Gastrocnemius medialis (tissue), 4 donors: ENCODE data around the gene HNRNPA3. TPM values are rescaled to one million over a fixed set of nuclear protein-coding genes. Genes with fewer than 3 reads are reported as not detected.

Experiments used
- ATAC-seq, 2 donors: fragments of 150-250 bp; one replicate each; pipeline ENCODE4 v1.9.1; 2016
- DNase-seq, 2 donors: peaks; one replicate each; pipeline ENCODE4 v3.0.0-alpha.2; 2019
- H3K27ac ChIP-seq, 4 donors: fragments of 200-600 bp; sonication (generic); 1 replicate in 1 of 4; 2 replicates in 3 of 4; pipeline ENCODE4 v1.5.1; 2016 to 2018; ENCODE audit warnings: mild to moderate bottlenecking in 2 of 4, moderate library complexity in 1 of 4
- H3K27me3 ChIP-seq, 3 donors: fragments of 200-600 bp; sonication (generic) in 2 of 3; 1 replicate in 1 of 3; 2 replicates in 2 of 3; pipeline versions ENCODE4 v1.5.1 to v1.6.0; 2016 to 2019; ENCODE audit warnings: mild to moderate bottlenecking in 1 of 3, moderate library complexity in 1 of 3
- H3K36me3 ChIP-seq, 2 donors: fragments of 200-600 bp; sonication (generic) in 1 of 2; one replicate each; pipeline ENCODE4 v1.5.1; 2017 to 2018
- H3K4me1 ChIP-seq, 2 donors: fragments of 200-600 bp; sonication (generic) in 1 of 2; one replicate each; pipeline ENCODE4 v1.5.1; 2016 to 2017; ENCODE audit warnings: mild to moderate bottlenecking in 2 of 2
- H3K4me3 ChIP-seq, 4 donors: fragments of 200-600 bp; sonication (generic) in 3 of 4; 1 replicate in 1 of 4; 2 replicates in 3 of 4; pipeline ENCODE4 v1.5.1; 2016 to 2019; ENCODE audit warnings: mild to moderate bottlenecking in 2 of 4
- H3K9me3 ChIP-seq, 3 donors: fragments of 200-600 bp; sonication (generic) in 2 of 3; 1 replicate in 1 of 3; 2 replicates in 2 of 3; pipeline ENCODE4 v1.5.1; 2016 to 2019
- CTCF ChIP-seq, 5 experiments: fragments of 450-650 bp in 3 of 5; fragments of 200-600 bp in 2 of 5; sonication (generic) in 2 of 5; IDR thresholded peaks in 4 of 5; conservative IDR thresholded peaks in 1 of 5; 1 replicate in 4 of 5; 2 replicates in 1 of 5; pipeline ENCODE4 v1.5.1; 2016 to 2019; ENCODE audit warnings: antibody characterized with exemption in 5 of 5, mild to moderate bottlenecking in 3 of 5, moderate library complexity in 3 of 5
- POLR2A ChIP-seq, 2 donors: fragments of 450-650 bp; IDR thresholded peaks; one replicate each; pipeline ENCODE4 v1.6.1; 2017; ENCODE audit warnings: antibody characterized with exemption in 2 of 2, mild to moderate bottlenecking in 2 of 2, moderate library complexity in 2 of 2
- in situ Hi-C, 4 donors: fragments of 200-750 bp; cut with MboI; loops; one replicate each; pipeline versions ENCODE4 v1.15.0 to v1.8.0; 2017; ENCODE audit warnings: low sequenced_read_pairs in 4 of 4
- intact Hi-C: fragments of 100-400 bp; cut with DNase I; formaldehyde crosslinking; loops from one replicate; pipeline ENCODE4 v1.15.1; 2023; ENCODE audit warnings: low total_unique reads
- total RNA-seq, 4 donors: library from RNA; depleted of rRNA; stranded (reverse); fragments of >200 nt; gene quantifications; one replicate each; pipeline versions ENCODE4 v1.1.0 to v1.2.3, GENCODE V29; 2016

Gene HNRNPA3
- total RNA-seq, 4 donors from 2014 or later, result 16.1 to 32.2 (median 22.4) TPM

- no peak for ATAC-seq
- in situ Hi-C loops, result loop anchor here in 3 of 4 donors (5.0 to 10.0 kb wide), 3 partner anchors 46 to 96 kb away; partner anchors contain the start of gene HNRNPA3 (in 3 of the 3)
- intact Hi-C loops, result loop anchor here (5.0 to 10.0 kb wide), 2 partner anchors 134 to 157 kb away; partner anchors contain the start of gene AGPS
Measured at GRCh38 chr2:177260379-177260778, 47.8 kb downstream of the HNRNPA3 start.

GRCh38 chr2:177261116-177262060 lies 48.8 kb downstream of the HNRNPA3 start:
- ATAC-seq, result no peak
- H3K4me1 ChIP-seq, result peaks cover 70 to 73% of the 10 kb centered on the region in 2 donors
- no peaks in the 10 kb centered on the region for H3K27me3 ChIP-seq
- no peaks in the 10 kb centered on the region for H3K9me3 ChIP-seq
- DNase-seq, result no peak
- no peaks in the 10 kb centered on the region for H3K36me3 ChIP-seq
- intact Hi-C loops, result loop anchor here (5.0 to 10.0 kb wide), 2 partner anchors 133 to 156 kb away; partner anchors contain the start of gene AGPS
- H3K27ac ChIP-seq, result peak overlapping the region; percentile 99 to 100 (median 100)
- TF ChIP-seq POLR2A (IDR thresholded peaks at IDR 0.05) (no peak), CTCF (IDR thresholded peaks at IDR 0.05 in 4 of 5, conservative IDR thresholded peaks at IDR 0.05 in 1 of 5) (no peak)
- in situ Hi-C loops, result loop anchor here in 3 of 4 donors (5.0 to 10.0 kb wide), 3 partner anchors 47 to 97 kb away; partner anchors contain the start of gene HNRNPA3 (in 3 of the 3)
- peak overlapping the region; percentile 73 to 99 (median 90) for H3K4me3 ChIP-seq

More at GRCh38 chr2:177260379-177260778, 47.8 kb downstream of the HNRNPA3 start:
- no peak for DNase-seq
- H3K4me3 ChIP-seq, result peak overlapping the region in 1 of 4 donors; percentile 93
- TF ChIP-seq CTCF (IDR thresholded peaks at IDR 0.05 in 4 of 5, conservative IDR thresholded peaks at IDR 0.05 in 1 of 5), result no peak
- TF ChIP-seq POLR2A (IDR thresholded peaks at IDR 0.05), result no peak
- no peaks in the 10 kb centered on the region for H3K27me3 ChIP-seq
- H3K36me3 ChIP-seq, result no peaks in the 10 kb centered on the region
- H3K9me3 ChIP-seq, result no peaks in the 10 kb centered on the region
- peaks cover 70 to 74% of the 10 kb centered on the region in 2 donors for H3K4me1 ChIP-seq
- H3K27ac ChIP-seq, result peak overlapping the region; percentile 99 to 100 (median 100)

GRCh38 chr2:177262092-177262491 lies 49.5 kb downstream of the HNRNPA3 start:
- TF ChIP-seq CTCF (IDR thresholded peaks at IDR 0.05 in 4 of 5, conservative IDR thresholded peaks at IDR 0.05 in 1 of 5) (no peak), POLR2A (IDR thresholded peaks at IDR 0.05) (no peak)
- Histone ChIP-seq H3K27me3 (no peaks in the 10 kb centered on the region), H3K9me3 (no peaks in the 10 kb centered on the region), H3K36me3 (no peaks in the 10 kb centered on the region), H3K4me1 (peaks cover 68 to 70% of the 10 kb centered on the region in 2 donors), H3K4me3 (peak overlapping the region; percentile 73 to 99 (median 90)), H3K27ac (peak overlapping the region; percentile 99 to 100 (median 100))
- in situ Hi-C loops (loop anchor here in 3 of 4 donors (5.0 to 10.0 kb wide), 3 partner anchors 47 to 97 kb away; partner anchors contain the start of gene HNRNPA3 (in 3 of the 3)), intact Hi-C loops (loop anchor here (5.0 to 10.0 kb wide), 2 partner anchors 133 to 155 kb away; partner anchors contain the start of gene AGPS)
- ATAC-seq (no peak), DNase-seq (no peak)

- no peaks in the 10 kb centered on the region for H3K36me3 ChIP-seq
- intact Hi-C loops, result loop anchor here (1.0 to 10.0 kb wide), 7 partner anchors 11 to 154 kb away; partner anchors contain the start of genes AGPS and HNRNPA3
- H3K27me3 ChIP-seq, result no peaks in the 10 kb centered on the region
- DNase-seq, result no peak
- H3K4me3 ChIP-seq, result peak overlapping the region; percentile 73 to 99 (median 90)
- no peak for ATAC-seq
- no peaks in the 10 kb centered on the region for H3K9me3 ChIP-seq
- in situ Hi-C loops, result loop anchor here in 3 of 4 donors (5.0 to 10.0 kb wide), 3 partner anchors 48 to 98 kb away; partner anchors contain the start of gene HNRNPA3 (in 3 of the 3)
- H3K27ac ChIP-seq, result peak overlapping the region; percentile 99 to 100 (median 100)
- H3K4me1 ChIP-seq, result peaks cover 60% of the 10 kb centered on the region in 2 donors
- no peak for TF ChIP-seq POLR2A (IDR thresholded peaks at IDR 0.05)
- TF ChIP-seq CTCF (IDR thresholded peaks at IDR 0.05 in 4 of 5, conservative IDR thresholded peaks at IDR 0.05 in 1 of 5), result no peak
Measured at GRCh38 chr2:177262958-177263450, 50.4 kb downstream of the HNRNPA3 start.
